Measurements from ENCODE around the gene PTRH2. TPM values are rescaled to one million over a fixed set of nuclear protein-coding genes. Genes with fewer than 3 reads are reported as not detected.

The PTRH2 gene
- total and polyA plus RNA-seq, 2 of the 8 experiments (the other 6 are each of a cell fraction or from before 2014, with no cell fraction given) = 39.4 to 43.2 TPM

DNA sequence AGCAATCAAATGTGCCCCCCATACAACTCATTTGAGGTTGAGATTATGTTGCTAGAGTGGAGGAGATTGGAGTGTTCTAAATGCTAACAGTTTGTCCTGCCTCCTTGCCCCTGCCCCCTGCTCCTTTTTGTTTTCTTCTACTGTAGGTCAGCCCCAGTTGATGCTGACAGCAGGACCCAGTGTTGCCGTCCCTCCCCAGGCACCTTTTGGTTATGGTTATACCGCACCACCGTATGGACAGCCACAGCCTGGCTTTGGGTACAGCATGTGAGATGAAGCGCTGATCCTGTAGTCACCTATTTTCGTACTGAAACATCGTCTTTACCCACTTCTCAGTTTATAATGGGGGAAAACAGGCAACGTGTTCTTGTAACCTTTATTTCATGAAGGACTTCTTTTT is 13.6 kb downstream of the PTRH2 start (continued):
- TF ChIP-seq, protein P1, sequence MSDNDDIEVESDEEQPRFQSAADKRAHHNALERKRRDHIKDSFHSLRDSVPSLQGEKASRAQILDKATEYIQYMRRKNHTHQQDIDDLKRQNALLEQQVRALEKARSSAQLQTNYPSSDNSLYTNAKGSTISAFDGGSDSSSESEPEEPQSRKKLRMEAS (IDR thresholded peaks at IDR 0.05) = no peak
- no peak for TF ChIP-seq RFX5 (IDR thresholded peaks at IDR 0.05; ENCODE audit: borderline replicate concordance, low read depth, low read length)

All from H1 (cell line).